ENCODE results near the gene RCHY1. TPM values are rescaled to one million over a fixed set of nuclear protein-coding genes. Genes with fewer than 3 reads are reported as not detected.

RCHY1 gene
- total and polyA plus RNA-seq, 2 experiments from 2014 or later: 42.9 to 46.5 TPM

DNA sequence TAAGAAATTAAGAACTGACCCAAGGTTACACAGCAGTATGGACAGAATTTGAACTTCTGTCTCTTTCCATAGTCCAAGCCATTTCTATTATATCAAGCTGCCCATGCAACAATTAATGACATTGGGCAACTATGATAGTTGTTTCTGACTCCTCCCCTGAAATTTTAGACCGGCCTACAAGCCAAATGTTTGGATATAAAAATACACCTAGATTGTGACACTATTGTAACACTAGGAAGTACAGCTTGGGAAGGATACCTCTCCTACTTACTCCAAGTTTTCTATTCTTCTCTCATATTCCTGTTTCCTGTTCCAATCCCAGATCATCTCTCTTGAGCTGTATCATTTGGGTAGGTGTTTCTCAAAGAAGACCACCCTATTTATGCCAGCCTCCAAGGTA, 43.5 kb downstream of the RCHY1 start (continued):
- TF ChIP-seq, protein P1, sequence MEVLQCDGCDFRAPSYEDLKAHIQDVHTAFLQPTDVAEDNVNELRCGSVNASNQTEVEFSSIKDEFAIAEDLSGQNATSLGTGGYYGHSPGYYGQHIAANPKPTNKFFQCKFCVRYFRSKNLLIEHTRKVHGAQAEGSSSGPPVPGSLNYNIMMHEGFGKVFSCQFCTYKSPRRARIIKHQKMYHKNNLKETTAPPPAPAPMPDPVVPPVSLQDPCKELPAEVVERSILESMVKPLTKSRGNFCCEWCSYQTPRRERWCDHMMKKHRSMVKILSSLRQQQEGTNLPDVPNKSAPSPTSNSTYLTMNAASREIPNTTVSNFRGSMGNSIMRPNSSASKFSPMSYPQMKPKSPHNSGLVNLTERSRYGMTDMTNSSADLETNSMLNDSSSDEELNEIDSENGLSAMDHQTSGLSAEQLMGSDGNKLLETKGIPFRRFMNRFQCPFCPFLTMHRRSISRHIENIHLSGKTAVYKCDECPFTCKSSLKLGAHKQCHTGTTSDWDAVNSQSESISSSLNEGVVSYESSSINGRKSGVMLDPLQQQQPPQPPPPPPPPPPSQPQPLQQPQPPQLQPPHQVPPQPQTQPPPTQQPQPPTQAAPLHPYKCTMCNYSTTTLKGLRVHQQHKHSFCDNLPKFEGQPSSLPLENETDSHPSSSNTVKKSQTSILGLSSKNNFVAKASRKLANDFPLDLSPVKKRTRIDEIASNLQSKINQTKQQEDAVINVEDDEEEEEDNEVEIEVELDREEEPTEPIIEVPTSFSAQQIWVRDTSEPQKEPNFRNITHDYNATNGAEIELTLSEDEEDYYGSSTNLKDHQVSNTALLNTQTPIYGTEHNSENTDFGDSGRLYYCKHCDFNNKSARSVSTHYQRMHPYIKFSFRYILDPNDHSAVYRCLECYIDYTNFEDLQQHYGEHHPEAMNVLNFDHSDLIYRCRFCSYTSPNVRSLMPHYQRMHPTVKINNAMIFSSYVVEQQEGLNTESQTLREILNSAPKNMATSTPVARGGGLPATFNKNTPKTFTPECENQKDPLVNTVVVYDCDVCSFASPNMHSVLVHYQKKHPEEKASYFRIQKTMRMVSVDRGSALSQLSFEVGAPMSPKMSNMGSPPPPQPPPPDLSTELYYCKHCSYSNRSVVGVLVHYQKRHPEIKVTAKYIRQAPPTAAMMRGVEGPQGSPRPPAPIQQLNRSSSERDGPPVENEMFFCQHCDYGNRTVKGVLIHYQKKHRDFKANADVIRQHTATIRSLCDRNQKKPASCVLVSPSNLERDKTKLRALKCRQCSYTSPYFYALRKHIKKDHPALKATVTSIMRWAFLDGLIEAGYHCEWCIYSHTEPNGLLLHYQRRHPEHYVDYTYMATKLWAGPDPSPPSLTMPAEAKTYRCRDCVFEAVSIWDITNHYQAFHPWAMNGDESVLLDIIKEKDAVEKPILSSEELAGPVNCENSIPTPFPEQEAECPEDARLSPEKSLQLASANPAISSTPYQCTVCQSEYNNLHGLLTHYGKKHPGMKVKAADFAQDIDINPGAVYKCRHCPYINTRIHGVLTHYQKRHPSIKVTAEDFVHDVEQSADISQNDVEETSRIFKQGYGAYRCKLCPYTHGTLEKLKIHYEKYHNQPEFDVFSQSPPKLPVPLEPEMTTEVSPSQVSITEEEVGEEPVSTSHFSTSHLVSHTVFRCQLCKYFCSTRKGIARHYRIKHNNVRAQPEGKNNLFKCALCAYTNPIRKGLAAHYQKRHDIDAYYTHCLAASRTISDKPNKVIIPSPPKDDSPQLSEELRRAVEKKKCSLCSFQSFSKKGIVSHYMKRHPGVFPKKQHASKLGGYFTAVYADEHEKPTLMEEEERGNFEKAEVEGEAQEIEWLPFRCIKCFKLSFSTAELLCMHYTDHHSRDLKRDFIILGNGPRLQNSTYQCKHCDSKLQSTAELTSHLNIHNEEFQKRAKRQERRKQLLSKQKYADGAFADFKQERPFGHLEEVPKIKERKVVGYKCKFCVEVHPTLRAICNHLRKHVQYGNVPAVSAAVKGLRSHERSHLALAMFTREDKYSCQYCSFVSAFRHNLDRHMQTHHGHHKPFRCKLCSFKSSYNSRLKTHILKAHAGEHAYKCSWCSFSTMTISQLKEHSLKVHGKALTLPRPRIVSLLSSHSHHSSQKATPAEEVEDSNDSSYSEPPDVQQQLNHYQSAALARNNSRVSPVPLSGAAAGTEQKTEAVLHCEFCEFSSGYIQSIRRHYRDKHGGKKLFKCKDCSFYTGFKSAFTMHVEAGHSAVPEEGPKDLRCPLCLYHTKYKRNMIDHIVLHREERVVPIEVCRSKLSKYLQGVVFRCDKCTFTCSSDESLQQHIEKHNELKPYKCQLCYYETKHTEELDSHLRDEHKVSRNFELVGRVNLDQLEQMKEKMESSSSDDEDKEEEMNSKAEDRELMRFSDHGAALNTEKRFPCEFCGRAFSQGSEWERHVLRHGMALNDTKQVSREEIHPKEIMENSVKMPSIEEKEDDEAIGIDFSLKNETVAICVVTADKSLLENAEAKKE (CRISPR knock-in tag; IDR thresholded peaks at IDR 0.05): no peak
- TF ChIP-seq STAT1 (IDR thresholded peaks at IDR 0.05; ENCODE audit: unreplicated experiment) (no peak), ZNF331 (CRISPR knock-in tag; IDR thresholded peaks at IDR 0.05; ENCODE audit: low read depth) (no peak)

DNA sequence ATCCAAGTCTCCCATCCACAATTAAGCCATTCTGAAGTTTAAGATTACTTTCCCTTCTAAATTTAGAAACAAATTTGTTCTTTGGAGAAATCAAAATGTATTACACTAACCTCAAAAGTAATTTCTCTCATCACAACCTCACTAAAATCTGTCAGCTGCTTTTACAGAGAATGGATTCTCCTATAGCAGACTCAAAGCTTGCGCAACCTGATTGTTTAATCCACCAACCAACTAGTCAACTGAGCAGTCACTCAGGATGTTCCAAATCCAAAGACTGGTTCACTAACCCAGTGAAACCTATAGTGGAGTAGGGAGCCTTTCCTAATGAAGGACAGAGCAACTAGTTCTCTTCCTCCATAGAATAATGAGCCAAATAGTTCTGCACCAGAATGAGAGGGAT, 44.3 kb downstream of the RCHY1 start:
- Histone ChIP-seq H3K4me3 (no peak overlapping the region), H2AFZ (no peak overlapping the region), H4K20me1 (replicated peaks; ENCODE audit: insufficient read depth) (no peaks in the 10 kb centered on the region), H3K4me2 (no peak overlapping the region), H3K27ac (ENCODE audit: low read depth) (no peak overlapping the region), H3K36me3 (ENCODE audit: insufficient read depth) (no peaks in the 10 kb centered on the region), H3K79me2 (replicated peaks; ENCODE audit: insufficient read depth) (no peaks in the 10 kb centered on the region), H3K27me3 (ENCODE audit: insufficient read depth) (no peaks in the 10 kb centered on the region), H3K4me1 (ENCODE audit: insufficient read depth) (no peaks in the 10 kb centered on the region), H3F3A (replicated peaks; ENCODE audit: low read depth) (no peaks in the 10 kb centered on the region), H3K9me2 (ENCODE audit: insufficient read depth) (no peaks in the 10 kb centered on the region)
- DNase-seq (ENCODE audit: low spot score) (no peak), ATAC-seq (no peak)
- H3K9me3 Mint-ChIP-seq: no peaks in the 10 kb centered on the region
- no peak overlapping the region for H3K4me3 Mint-ChIP-seq
- H3K27me3 Mint-ChIP-seq (ENCODE audit: insufficient read depth, low read depth, poor library complexity): no peaks in the 10 kb centered on the region
- no peaks in the 10 kb centered on the region for H3K4me1 Mint-ChIP-seq
- no peaks in the 10 kb centered on the region for H3K36me3 Mint-ChIP-seq (ENCODE audit: low read depth)
- H3K27ac Mint-ChIP-seq: no peak overlapping the region
- no peak for TF ChIP-seq ZNF114 (CRISPR knock-in tag; IDR thresholded peaks at IDR 0.05)
- TF ChIP-seq STAT1 (IDR thresholded peaks at IDR 0.05; ENCODE audit: unreplicated experiment): no peak
- TF ChIP-seq, protein P2, sequence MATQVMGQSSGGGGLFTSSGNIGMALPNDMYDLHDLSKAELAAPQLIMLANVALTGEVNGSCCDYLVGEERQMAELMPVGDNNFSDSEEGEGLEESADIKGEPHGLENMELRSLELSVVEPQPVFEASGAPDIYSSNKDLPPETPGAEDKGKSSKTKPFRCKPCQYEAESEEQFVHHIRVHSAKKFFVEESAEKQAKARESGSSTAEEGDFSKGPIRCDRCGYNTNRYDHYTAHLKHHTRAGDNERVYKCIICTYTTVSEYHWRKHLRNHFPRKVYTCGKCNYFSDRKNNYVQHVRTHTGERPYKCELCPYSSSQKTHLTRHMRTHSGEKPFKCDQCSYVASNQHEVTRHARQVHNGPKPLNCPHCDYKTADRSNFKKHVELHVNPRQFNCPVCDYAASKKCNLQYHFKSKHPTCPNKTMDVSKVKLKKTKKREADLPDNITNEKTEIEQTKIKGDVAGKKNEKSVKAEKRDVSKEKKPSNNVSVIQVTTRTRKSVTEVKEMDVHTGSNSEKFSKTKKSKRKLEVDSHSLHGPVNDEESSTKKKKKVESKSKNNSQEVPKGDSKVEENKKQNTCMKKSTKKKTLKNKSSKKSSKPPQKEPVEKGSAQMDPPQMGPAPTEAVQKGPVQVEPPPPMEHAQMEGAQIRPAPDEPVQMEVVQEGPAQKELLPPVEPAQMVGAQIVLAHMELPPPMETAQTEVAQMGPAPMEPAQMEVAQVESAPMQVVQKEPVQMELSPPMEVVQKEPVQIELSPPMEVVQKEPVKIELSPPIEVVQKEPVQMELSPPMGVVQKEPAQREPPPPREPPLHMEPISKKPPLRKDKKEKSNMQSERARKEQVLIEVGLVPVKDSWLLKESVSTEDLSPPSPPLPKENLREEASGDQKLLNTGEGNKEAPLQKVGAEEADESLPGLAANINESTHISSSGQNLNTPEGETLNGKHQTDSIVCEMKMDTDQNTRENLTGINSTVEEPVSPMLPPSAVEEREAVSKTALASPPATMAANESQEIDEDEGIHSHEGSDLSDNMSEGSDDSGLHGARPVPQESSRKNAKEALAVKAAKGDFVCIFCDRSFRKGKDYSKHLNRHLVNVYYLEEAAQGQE (IDR thresholded peaks at IDR 0.05; ENCODE audit: unreplicated experiment): no peak
- TF ChIP-seq NANOG (IDR thresholded peaks at IDR 0.05; ENCODE audit: borderline replicate concordance): no peak
- TF ChIP-seq POLR2AphosphoS5 (IDR thresholded peaks at IDR 0.05; ENCODE audit: low read depth): no peak
- TF ChIP-seq, protein P3, sequence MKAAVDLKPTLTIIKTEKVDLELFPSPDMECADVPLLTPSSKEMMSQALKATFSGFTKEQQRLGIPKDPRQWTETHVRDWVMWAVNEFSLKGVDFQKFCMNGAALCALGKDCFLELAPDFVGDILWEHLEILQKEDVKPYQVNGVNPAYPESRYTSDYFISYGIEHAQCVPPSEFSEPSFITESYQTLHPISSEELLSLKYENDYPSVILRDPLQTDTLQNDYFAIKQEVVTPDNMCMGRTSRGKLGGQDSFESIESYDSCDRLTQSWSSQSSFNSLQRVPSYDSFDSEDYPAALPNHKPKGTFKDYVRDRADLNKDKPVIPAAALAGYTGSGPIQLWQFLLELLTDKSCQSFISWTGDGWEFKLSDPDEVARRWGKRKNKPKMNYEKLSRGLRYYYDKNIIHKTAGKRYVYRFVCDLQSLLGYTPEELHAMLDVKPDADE (IDR thresholded peaks at IDR 0.05): no peak
- no peak for TF ChIP-seq JUNB (IDR thresholded peaks at IDR 0.05; ENCODE audit: unreplicated experiment)
